Stimulated activated CD4-positive, alpha-beta T cell treated with anti-CD3 and anti-CD28 coated beads, Interleukin-4, amount 100 ng/mL, for 24 hours (primary cell): ENCODE data around the gene KANK3.
A peak's percentile ranks its signal among the peaks of the same experiment; 100 is the strongest.
"Not testable (repeated sequence)": the region's sequence is repeated elsewhere in the genome, so short reads cannot be mapped to it uniquely, and the experiment has no call there.

Experiments used
- DNase-seq: peaks from one replicate; pipeline ENCODE4 v3.0.0-alpha.2; 2020

The KANK3 gene

GRCh38 chr19:8316351-8317125, 26.5 kb downstream of the KANK3 start:
- no peak for DNase-seq

GRCh38 chr19:8314981-8315640, 28.0 kb downstream of the KANK3 start:
- DNase-seq = not testable (repeated sequence)

GRCh38 chr19:8311461-8312260, 31.4 kb downstream of the KANK3 start:
- peak; percentile 3 for DNase-seq

GRCh38 chr19:8310342-8311055, 32.6 kb downstream of the KANK3 start:
- DNase-seq = peak; percentile 2

- DNase-seq = peak; percentile 2
These were observed 34.2 kb downstream of the KANK3 start for GRCh38 chr19:8308891-8309291.

GRCh38 chr19:8307965-8308866, 34.8 kb downstream of the KANK3 start, which contains the start of gene CD320:
Gene CD320 (minus strand): TSS chr19:8308358. CDS start chr19:8308290, 68 bp downstream.
- peak; percentile 88 for DNase-seq

GRCh38 chr19:8307400-8307964, 35.6 kb downstream of the KANK3 start:
- peak; percentile 11 for DNase-seq

GRCh38 chr19:8306235-8307054, 36.6 kb downstream of the KANK3 start:
- DNase-seq = peak; percentile 3

- DNase-seq = peak; percentile 2
These were observed 37.3 kb downstream of the KANK3 start for GRCh38 chr19:8305798-8306197.

- peak; percentile 36 for DNase-seq
These were observed 38.0 kb downstream of the KANK3 start for GRCh38 chr19:8304841-8305621.

- DNase-seq = peak; percentile 2
These were observed 40.3 kb downstream of the KANK3 start for GRCh38 chr19:8302734-8303133.

- peak; percentile 1 for DNase-seq
These were observed 40.7 kb downstream of the KANK3 start for GRCh38 chr19:8302357-8302691.

GRCh38 chr19:8291337-8291736, 51.7 kb downstream of the KANK3 start:
- not testable (repeated sequence) for DNase-seq

- DNase-seq = not testable (repeated sequence)
These were observed 66.6 kb downstream of the KANK3 start for GRCh38 chr19:8276508-8276907.
